ENCODE measurements around the gene FKBP2. TPM values are rescaled to one million over a fixed set of nuclear protein-coding genes. Genes with fewer than 3 reads are reported as not detected.

FKBP2 gene
- total RNA-seq, 1 donor from 2014 or later, result 41.5 TPM

- no peaks in the 10 kb centered on the region for H3K9me3 ChIP-seq (ENCODE audit: insufficient read depth, low read depth, low read length)
- no peaks in the 10 kb centered on the region for H3K27me3 ChIP-seq (ENCODE audit: insufficient read depth, low read length)
- H3K27ac Mint-ChIP-seq (ENCODE audit: unreplicated experiment), result no peak overlapping the region
- TF ChIP-seq EZH2 (IDR thresholded peaks at IDR 0.05; ENCODE audit: insufficient read depth, low read length), result no peak
- H3K4me1 Mint-ChIP-seq (ENCODE audit: low read depth, unreplicated experiment), result peaks cover 12% of the 10 kb centered on the region
- no peaks in the 10 kb centered on the region for H3K9me3 Mint-ChIP-seq (ENCODE audit: unreplicated experiment)
- DNase-seq (ENCODE audit: low read depth), result no peak
- H3K4me3 Mint-ChIP-seq (ENCODE audit: unreplicated experiment), result peak overlapping the region; percentile 88
- H3K27me3 Mint-ChIP-seq (ENCODE audit: low read depth, unreplicated experiment), result no peaks in the 10 kb centered on the region
- H2AFZ ChIP-seq (ENCODE audit: low read depth, low read length), result no peak overlapping the region
- H4K20me1 ChIP-seq (ENCODE audit: insufficient read depth, low read length), result peaks cover 3% of the 10 kb centered on the region
- H3K4me3 ChIP-seq (ENCODE audit: insufficient read depth, low read depth, low read length), result no peak overlapping the region
- H3K36me3 ChIP-seq (ENCODE audit: insufficient read depth, low read length), result no peaks in the 10 kb centered on the region
- no peak overlapping the region for H3K27ac ChIP-seq (ENCODE audit: low read depth, low read length)
- peak overlapping the region; percentile 6 for H3K4me2 ChIP-seq (ENCODE audit: low read length)
- H3K36me3 Mint-ChIP-seq (ENCODE audit: low read depth, unreplicated experiment), result peaks cover 2% of the 10 kb centered on the region
- no peak overlapping the region for H3K9ac ChIP-seq (ENCODE audit: low read length)
- H3K4me1 ChIP-seq (ENCODE audit: insufficient read depth, low read length), result peaks cover 29% of the 10 kb centered on the region
- peaks cover 29% of the 10 kb centered on the region for H3K79me2 ChIP-seq (ENCODE audit: insufficient read depth, low read length)
- no peak for FAIRE-seq
Measured at GRCh38 chr11:64224151-64224890, 16.6 kb upstream of the FKBP2 start.

- no peaks in the 10 kb centered on the region for H3K9me3 ChIP-seq (ENCODE audit: insufficient read depth, low read depth, low read length)
- peaks cover 32% of the 10 kb centered on the region for H3K4me1 ChIP-seq (ENCODE audit: insufficient read depth, low read length)
- H3K4me3 ChIP-seq (ENCODE audit: insufficient read depth, low read depth, low read length), result peak overlapping the region; percentile 89
- Mint-ChIP-seq H3K27me3 (ENCODE audit: low read depth, unreplicated experiment) (no peaks in the 10 kb centered on the region), H3K4me3 (ENCODE audit: unreplicated experiment) (peak overlapping the region; percentile 88), H3K4me1 (ENCODE audit: low read depth, unreplicated experiment) (peaks cover 12% of the 10 kb centered on the region), H3K36me3 (ENCODE audit: low read depth, unreplicated experiment) (peaks cover 2% of the 10 kb centered on the region), H3K9me3 (ENCODE audit: unreplicated experiment) (no peaks in the 10 kb centered on the region), H3K27ac (ENCODE audit: unreplicated experiment) (no peak overlapping the region)
- no peak overlapping the region for H3K27ac ChIP-seq (ENCODE audit: low read depth, low read length)
- H3K27me3 ChIP-seq (ENCODE audit: insufficient read depth, low read length), result no peaks in the 10 kb centered on the region
- H3K4me2 ChIP-seq (ENCODE audit: low read length), result peak overlapping the region; percentile 99
- H3K79me2 ChIP-seq (ENCODE audit: insufficient read depth, low read length), result peaks cover 29% of the 10 kb centered on the region
- TF ChIP-seq CTCF (IDR thresholded peaks at IDR 0.05; ENCODE audit: insufficient read depth, low read depth, low read length) (no peak), EZH2 (IDR thresholded peaks at IDR 0.05; ENCODE audit: insufficient read depth, low read length) (no peak)
- H2AFZ ChIP-seq (ENCODE audit: low read depth, low read length), result no peak overlapping the region
- DNase-seq (ENCODE audit: low read depth), result no peak
- no peaks in the 10 kb centered on the region for H3K36me3 ChIP-seq (ENCODE audit: insufficient read depth, low read length)
- no peak for FAIRE-seq
- H3K9ac ChIP-seq (ENCODE audit: low read length), result peak overlapping the region; percentile 85
- H4K20me1 ChIP-seq (ENCODE audit: insufficient read depth, low read length), result peaks cover 3% of the 10 kb centered on the region
Measured at GRCh38 chr11:64224891-64225607, 15.8 kb upstream of the FKBP2 start.

- DNase-seq (ENCODE audit: low read depth) (peak; percentile 48), FAIRE-seq (no peak)
- no peaks in the 10 kb centered on the region for H3K9me3 ChIP-seq (ENCODE audit: insufficient read depth, low read depth, low read length)
- peaks cover 3% of the 10 kb centered on the region for H4K20me1 ChIP-seq (ENCODE audit: insufficient read depth, low read length)
- Mint-ChIP-seq H3K9me3 (ENCODE audit: unreplicated experiment) (no peaks in the 10 kb centered on the region), H3K27ac (ENCODE audit: unreplicated experiment) (no peak within 1 kb of the TSS), H3K27me3 (ENCODE audit: low read depth, unreplicated experiment) (no peaks in the 10 kb centered on the region), H3K4me3 (ENCODE audit: unreplicated experiment) (peak within 1 kb of the TSS; percentile 88), H3K36me3 (ENCODE audit: low read depth, unreplicated experiment) (peaks cover 2% of the 10 kb centered on the region), H3K4me1 (ENCODE audit: low read depth, unreplicated experiment) (peaks cover 13% of the 10 kb centered on the region)
- H3K27ac ChIP-seq (ENCODE audit: low read depth, low read length), result peak within 1 kb of the TSS; percentile 58
- peak within 1 kb of the TSS; percentile 89 for H3K4me3 ChIP-seq (ENCODE audit: insufficient read depth, low read depth, low read length)
- H3K36me3 ChIP-seq (ENCODE audit: insufficient read depth, low read length), result no peaks in the 10 kb centered on the region
- H3K9ac ChIP-seq (ENCODE audit: low read length), result peak within 1 kb of the TSS; percentile 85
- TF ChIP-seq EZH2 (IDR thresholded peaks at IDR 0.05; ENCODE audit: insufficient read depth, low read length) (no peak), CTCF (IDR thresholded peaks at IDR 0.05; ENCODE audit: insufficient read depth, low read depth, low read length) (no peak)
- no peaks in the 10 kb centered on the region for H3K27me3 ChIP-seq (ENCODE audit: insufficient read depth, low read length)
- peak within 1 kb of the TSS; percentile 99 for H3K4me2 ChIP-seq (ENCODE audit: low read length)
- peak within 1 kb of the TSS; percentile 88 for H2AFZ ChIP-seq (ENCODE audit: low read depth, low read length)
- H3K79me2 ChIP-seq (ENCODE audit: insufficient read depth, low read length), result peaks cover 31% of the 10 kb centered on the region
- peaks cover 35% of the 10 kb centered on the region for H3K4me1 ChIP-seq (ENCODE audit: insufficient read depth, low read length)
Measured at GRCh38 chr11:64225608-64226506, 15.0 kb upstream of the FKBP2 start, which contains the start of the genes NUDT22 and TRPT1. NUDT22 (plus strand) TSS chr11:64226274; CDS start chr11:64226653, 379 bp downstream. TRPT1 (minus strand) TSS chr11:64226186; CDS start chr11:64225860, 326 bp downstream.
